NCI-H2081 (cell line): Measurements from ENCODE around the gene LRIG1.
A peak's percentile ranks its signal among the peaks of the same experiment; 100 is the strongest.

ENCODE experiments used
- DNase-seq, 2 experiments: peaks; one replicate each; lab custom pipeline; 2025; lab: John Stamatoyannopoulos, UW

LRIG1 gene

GRCh38 chr3:66467996-66468735 is 32.7 kb downstream of the LRIG1 start:
- no peak for DNase-seq

- no peak for DNase-seq
Measured at GRCh38 chr3:66466606-66467270, 34.1 kb downstream of the LRIG1 start.

GRCh38 chr3:66465587-66465986 is 35.2 kb downstream of the LRIG1 start:
- DNase-seq = no peak

- DNase-seq = no peak
Measured at GRCh38 chr3:66465034-66465433, 35.8 kb downstream of the LRIG1 start.

- DNase-seq = no peak
Measured at GRCh38 chr3:66464512-66464894, 36.3 kb downstream of the LRIG1 start.

GRCh38 chr3:66463730-66464511 is 36.9 kb downstream of the LRIG1 start:
- no peak for DNase-seq

GRCh38 chr3:66463054-66463631 is 37.7 kb downstream of the LRIG1 start:
- DNase-seq = no peak

GRCh38 chr3:66457252-66457651 is 43.6 kb downstream of the LRIG1 start:
- DNase-seq = no peak

- no peak for DNase-seq
Measured at GRCh38 chr3:66456711-66457173, 44.1 kb downstream of the LRIG1 start.

- no peak for DNase-seq
Measured at GRCh38 chr3:66454464-66454859, 46.4 kb downstream of the LRIG1 start.

GRCh38 chr3:66453651-66454463 is 47.0 kb downstream of the LRIG1 start:
- no peak for DNase-seq

GRCh38 chr3:66452303-66453011 is 48.4 kb downstream of the LRIG1 start:
- DNase-seq = no peak

GRCh38 chr3:66451766-66452165 is 49.1 kb downstream of the LRIG1 start:
- DNase-seq = no peak

GRCh38 chr3:66450390-66451022 is 50.3 kb downstream of the LRIG1 start:
- peak in 1 of 2 experiments; percentile 54 for DNase-seq

- DNase-seq = no peak
Measured at GRCh38 chr3:66449411-66449974, 51.3 kb downstream of the LRIG1 start.

- DNase-seq = no peak
Measured at GRCh38 chr3:66444146-66444644, 56.6 kb downstream of the LRIG1 start.

- no peak for DNase-seq
Measured at GRCh38 chr3:66443118-66443803, 57.6 kb downstream of the LRIG1 start.

GRCh38 chr3:66442254-66443117 is 58.3 kb downstream of the LRIG1 start:
- peak; percentile 37 to 76 for DNase-seq
